Hepatocyte (in vitro differentiated cells): ENCODE results near the gene TEX35.
"Not testable (repeated sequence)": the region's sequence is repeated elsewhere in the genome, so short reads cannot be mapped to it uniquely, and the experiment has no call there.

Experiments
- EZH2phosphoT487 ChIP-seq: fragments of 200-600 bp; sonication (generic); IDR thresholded peaks from one replicate; pipeline ENCODE4 v1.6.1; 2018; ENCODE audit warnings: antibody characterized with exemption, mild to moderate bottlenecking, low read depth, moderate library complexity; ENCODE audit not compliant: unreplicated experiment, severe bottlenecking
- TF ChIP-seq, protein P1 (sequence below): fragments of 200-600 bp; sonication (generic); IDR thresholded peaks from 2 replicates; pipeline ENCODE4 v1.5.1; 2016; ENCODE audit warnings: antibody characterized with exemption, mild to moderate bottlenecking; ENCODE audit not compliant: poor library complexity

DNA sequence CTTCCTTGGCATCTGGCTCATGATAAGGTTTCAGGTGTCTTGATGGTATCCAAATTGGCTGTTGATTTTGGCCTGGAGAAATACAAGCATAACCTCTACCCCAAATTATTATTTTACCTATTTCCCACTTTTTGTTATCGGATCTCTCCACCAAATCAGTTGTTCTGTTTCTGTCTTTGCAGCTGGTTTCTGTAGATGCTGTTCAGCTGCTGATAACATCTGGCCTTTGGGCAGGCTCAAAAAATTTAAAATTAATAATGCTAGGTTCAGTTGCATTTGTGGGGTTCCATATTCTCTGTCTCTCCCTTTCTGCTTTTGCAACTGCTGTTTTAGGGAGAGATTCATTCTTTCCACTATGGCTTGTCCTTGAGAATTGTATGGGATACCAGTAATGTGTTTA, 42.7 kb downstream of the TEX35 start:
- TF ChIP-seq, protein P1, sequence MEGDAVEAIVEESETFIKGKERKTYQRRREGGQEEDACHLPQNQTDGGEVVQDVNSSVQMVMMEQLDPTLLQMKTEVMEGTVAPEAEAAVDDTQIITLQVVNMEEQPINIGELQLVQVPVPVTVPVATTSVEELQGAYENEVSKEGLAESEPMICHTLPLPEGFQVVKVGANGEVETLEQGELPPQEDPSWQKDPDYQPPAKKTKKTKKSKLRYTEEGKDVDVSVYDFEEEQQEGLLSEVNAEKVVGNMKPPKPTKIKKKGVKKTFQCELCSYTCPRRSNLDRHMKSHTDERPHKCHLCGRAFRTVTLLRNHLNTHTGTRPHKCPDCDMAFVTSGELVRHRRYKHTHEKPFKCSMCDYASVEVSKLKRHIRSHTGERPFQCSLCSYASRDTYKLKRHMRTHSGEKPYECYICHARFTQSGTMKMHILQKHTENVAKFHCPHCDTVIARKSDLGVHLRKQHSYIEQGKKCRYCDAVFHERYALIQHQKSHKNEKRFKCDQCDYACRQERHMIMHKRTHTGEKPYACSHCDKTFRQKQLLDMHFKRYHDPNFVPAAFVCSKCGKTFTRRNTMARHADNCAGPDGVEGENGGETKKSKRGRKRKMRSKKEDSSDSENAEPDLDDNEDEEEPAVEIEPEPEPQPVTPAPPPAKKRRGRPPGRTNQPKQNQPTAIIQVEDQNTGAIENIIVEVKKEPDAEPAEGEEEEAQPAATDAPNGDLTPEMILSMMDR, result not testable (repeated sequence)
- TF ChIP-seq EZH2phosphoT487, result not testable (repeated sequence)
